Fibroblast of pulmonary artery (primary cell): Measurements from ENCODE around the gene SEC16B.
A peak's percentile ranks its signal among the peaks of the same experiment; 100 is the strongest.

ENCODE experiments used
- DNase-seq: peaks from one replicate; pipeline ENCODE4 v3.0.0-alpha.2; 2010; ENCODE audit warnings: low read depth
- H3K4me3 ChIP-seq: replicated peaks from 2 replicates; pipeline ENCODE4 v1.5.1; 2011; ENCODE audit warnings: low read depth, mild to moderate bottlenecking, control low read depth, low read length, moderate library complexity
- TF ChIP-seq, protein P1 (sequence below): IDR thresholded peaks from 2 replicates; pipeline ENCODE4 v1.5.1; 2011; ENCODE audit warnings: mild to moderate bottlenecking, control low read depth, low read length, inconsistent platforms; ENCODE audit errors: missing control alignments

SEC16B gene

DNA sequence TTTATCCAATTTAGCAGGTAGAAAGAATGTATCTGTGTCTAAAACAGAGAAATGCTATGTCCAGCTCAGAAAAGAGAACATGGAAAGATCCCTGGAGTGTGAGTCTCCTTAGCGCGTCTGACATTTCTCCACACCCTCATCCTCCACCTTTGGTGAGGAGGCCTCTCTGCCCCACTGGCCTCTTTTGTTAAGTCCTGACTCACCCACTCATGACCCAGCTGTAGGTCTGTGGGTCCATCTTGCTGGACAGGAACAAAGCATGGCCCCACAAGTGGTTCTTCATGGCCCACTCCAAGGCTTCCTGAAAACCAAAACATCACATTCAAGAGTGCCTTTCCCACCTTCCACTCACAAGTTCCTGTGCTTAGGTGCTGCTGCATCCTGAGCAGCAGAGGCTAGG lies 15.8 kb downstream of the SEC16B start:
- TF ChIP-seq, protein P1, sequence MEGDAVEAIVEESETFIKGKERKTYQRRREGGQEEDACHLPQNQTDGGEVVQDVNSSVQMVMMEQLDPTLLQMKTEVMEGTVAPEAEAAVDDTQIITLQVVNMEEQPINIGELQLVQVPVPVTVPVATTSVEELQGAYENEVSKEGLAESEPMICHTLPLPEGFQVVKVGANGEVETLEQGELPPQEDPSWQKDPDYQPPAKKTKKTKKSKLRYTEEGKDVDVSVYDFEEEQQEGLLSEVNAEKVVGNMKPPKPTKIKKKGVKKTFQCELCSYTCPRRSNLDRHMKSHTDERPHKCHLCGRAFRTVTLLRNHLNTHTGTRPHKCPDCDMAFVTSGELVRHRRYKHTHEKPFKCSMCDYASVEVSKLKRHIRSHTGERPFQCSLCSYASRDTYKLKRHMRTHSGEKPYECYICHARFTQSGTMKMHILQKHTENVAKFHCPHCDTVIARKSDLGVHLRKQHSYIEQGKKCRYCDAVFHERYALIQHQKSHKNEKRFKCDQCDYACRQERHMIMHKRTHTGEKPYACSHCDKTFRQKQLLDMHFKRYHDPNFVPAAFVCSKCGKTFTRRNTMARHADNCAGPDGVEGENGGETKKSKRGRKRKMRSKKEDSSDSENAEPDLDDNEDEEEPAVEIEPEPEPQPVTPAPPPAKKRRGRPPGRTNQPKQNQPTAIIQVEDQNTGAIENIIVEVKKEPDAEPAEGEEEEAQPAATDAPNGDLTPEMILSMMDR = no peak

DNA sequence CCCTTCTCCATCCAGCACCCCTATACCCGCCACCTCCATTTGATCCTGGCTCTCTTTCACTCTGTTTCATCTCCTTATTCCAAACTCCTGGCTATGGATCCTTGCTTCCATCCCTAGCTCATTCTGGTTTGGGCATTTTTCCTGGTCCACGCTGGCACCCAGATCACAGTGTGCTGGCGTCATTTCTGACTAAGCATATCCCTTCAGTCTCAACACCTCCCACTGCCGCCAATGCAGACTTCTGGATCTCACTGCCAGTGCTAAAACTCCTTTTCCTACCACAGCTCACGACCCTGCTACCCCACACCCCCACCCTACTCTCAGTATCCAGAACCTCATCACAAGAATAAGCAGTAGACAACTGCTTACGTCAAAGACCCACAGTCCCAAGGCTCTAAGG lies 16.3 kb downstream of the SEC16B start:
- no peak for DNase-seq
- TF ChIP-seq, protein P1 = no peak
- no peak overlapping the region for H3K4me3 ChIP-seq

More for the DNA sequence above, 15.8 kb downstream of the SEC16B start:
- DNase-seq = no peak
- no peak overlapping the region for H3K4me3 ChIP-seq

GRCh38 chr1:177952691-177953090 lies 17.2 kb downstream of the SEC16B start:
- H3K4me3 ChIP-seq = no peak overlapping the region
- TF ChIP-seq, protein P1 = no peak
- DNase-seq = no peak

- no peak overlapping the region for H3K4me3 ChIP-seq
- DNase-seq = no peak
- TF ChIP-seq, protein P1 = no peak
Measured at GRCh38 chr1:177952249-177952648, 17.6 kb downstream of the SEC16B start.

DNA sequence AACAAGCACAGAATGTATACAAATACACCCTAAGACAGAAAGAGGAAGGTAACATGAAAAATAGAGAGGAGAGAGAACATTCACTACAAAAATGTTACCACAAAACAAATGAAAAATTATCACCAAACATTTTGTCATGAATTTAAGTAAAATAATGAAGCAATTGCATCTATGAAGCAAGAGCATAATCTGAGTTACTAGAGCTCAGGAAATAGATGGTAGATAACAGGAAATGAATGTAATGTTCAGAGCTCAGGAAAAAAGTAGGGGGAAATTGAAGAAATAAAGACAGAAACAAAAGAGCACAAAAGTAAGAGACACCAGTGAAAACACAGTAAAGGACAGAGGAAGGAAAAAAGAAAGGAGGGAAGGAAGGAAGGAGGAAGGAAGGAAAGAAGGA lies 19.4 kb downstream of the SEC16B start:
- no peak overlapping the region for H3K4me3 ChIP-seq
- TF ChIP-seq, protein P1 = no peak
- DNase-seq = peak; percentile 60

GRCh38 chr1:177948336-177948972 lies 21.4 kb downstream of the SEC16B start:
- TF ChIP-seq, protein P1 = peak; percentile 98
- DNase-seq = peak; percentile 85

DNA sequence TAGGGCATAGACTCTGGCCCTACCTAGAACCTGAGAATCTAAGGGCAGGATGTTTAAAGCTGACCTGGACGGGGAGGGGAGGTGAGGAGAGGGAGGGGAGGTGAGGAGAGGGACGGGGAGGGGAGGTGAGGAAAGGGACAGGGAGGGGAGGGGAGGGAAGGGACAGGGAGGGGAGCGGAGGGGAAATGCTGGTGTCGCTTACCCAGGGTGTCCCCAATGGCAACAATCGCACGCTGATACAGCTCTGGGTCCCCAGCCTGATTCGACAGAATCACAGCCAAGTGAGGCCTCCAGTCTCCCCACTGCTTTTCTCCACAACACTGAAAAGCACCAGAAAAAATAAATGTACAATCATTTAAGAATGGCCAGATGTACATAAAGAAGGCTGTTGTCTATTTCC lies 22.2 kb downstream of the SEC16B start:
- H3K4me3 ChIP-seq = no peak overlapping the region
- TF ChIP-seq, protein P1 = no peak

More at GRCh38 chr1:177948336-177948972, 21.4 kb downstream of the SEC16B start:
- no peak overlapping the region for H3K4me3 ChIP-seq

More for the DNA sequence above, 22.2 kb downstream of the SEC16B start:
- no peak for DNase-seq
